Measurements from ENCODE around the gene MAP1S.

MAP1S gene

DNA sequence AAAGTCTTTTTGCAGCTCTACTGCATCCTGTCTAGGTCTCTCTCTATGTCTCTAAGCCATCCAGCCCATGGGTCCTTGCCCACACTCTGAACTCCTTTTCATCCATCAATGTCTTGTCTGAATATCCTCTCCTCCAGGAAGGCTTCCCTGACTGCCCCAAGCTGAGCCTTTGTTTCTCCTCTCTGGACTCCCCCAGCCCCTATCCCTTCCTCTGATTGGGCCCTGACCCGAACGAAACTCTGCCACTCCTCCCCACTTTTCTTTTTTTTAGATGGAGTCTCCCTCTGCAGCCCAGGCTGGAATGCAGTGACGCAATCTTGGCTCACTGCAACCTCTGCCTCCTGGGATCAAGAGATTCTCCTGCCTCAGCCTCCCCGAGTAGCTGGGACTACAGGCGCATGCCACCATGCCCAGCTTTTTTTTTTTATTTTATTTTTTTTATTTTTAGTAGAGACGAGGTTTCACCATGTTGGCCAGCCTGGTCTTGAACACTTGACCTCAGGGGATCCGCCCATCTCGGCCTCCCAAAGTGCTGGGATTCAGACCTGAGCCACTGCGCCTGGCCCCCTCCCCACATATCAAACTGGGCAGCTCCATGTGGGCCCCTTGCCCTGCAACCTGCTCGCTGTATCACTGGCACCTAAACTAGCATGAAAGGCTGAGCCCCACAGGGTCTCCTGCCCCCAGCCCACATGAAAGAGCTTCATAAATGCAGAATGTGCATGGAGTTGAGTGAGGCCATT lies 30.3 kb upstream of the MAP1S start:
- no peak for FAIRE-seq

DNA sequence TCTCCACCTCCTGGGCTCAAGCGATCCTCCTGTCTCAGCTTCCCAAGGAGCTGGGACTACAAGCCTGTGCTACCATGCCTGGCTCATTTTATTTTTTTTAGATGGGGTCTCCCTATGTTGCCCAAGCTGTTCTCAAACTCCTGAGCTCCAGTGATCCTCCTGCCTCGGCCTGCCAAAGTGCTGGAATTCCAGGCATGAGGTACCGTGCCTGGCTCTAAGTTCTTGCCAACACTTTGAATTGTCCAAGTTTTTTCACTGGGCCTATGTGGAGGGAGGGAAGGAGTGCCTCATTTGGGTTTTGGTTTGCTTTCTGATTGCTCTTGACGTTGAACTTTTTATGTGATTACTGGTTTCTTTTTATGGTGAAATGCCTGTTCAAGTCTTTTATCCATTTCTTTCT lies 26.7 kb upstream of the MAP1S start:
- no peak for FAIRE-seq

DNA sequence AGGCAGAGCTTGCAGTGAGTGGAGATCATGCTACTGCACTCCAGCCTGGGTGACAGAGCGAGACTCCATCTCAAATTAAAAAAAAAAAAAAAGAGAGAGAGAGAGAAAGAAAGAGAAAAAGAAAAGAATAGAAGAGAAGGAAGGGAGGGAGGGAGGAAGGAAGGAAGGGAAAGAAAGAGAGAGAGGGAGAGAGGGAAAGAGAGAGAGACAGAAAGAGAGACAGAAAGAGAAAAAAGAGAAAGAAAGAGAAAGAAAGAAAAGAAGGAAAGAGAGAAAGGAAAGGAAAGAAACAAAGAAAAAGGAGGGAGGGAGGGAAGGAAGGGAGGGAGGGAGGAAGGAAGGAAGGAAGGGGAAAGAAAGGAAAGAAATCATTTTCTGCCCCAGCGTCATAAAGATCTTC lies 24.1 kb upstream of the MAP1S start:
- no peak for FAIRE-seq

DNA sequence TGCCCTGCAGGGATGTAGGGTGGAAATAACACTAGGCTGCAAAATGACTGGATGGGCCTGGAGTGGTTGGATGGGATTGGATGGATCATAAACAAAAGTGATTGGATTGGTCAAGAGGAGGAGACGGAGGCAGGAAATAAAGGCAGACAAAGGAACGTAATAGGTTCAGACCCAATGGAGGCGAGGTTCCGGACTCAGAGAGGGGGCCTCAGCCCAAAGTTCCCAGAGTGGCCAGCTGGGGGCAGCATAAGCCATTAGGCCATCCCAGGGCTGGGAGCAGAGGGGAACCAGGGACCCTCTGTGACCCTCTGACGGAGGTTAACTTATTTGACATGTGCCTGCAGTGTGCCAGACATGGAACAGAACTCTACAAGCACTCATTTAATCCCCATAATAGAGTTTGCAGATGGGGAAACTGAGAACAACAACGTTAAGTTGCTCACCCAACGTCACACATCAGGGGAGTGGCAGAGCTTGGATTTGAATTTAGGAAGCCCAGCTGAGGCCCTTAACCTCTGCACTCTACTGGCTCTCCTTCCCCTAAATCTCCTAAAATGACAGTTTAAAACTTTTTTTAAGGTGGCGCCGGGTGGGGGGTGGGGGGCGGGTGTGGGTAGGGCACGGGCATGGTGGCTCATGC lies 15.3 kb upstream of the MAP1S start:
- no peak for FAIRE-seq

DNA sequence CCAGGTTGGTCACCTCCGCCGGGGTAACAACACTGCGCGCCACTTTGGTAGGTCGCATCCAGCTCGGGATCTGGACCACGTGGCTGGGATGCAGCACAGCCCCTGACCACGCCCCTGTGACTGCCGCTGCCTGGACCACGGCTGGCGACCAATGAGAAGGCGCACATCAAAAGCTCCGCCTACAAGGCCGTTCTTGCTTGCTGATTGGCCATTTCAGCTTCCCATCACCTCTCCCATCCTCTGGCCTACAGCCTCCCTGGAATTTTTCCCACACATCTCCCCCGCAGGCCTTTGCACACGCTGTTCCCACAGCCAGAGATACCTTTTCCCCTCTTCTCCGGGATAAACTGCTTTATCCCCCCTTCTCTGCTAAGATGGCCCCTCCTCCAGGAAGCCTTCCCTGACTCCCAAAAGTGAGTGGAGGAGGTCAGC lies 12.5 kb upstream of the MAP1S start:
- no peak for FAIRE-seq

DNA sequence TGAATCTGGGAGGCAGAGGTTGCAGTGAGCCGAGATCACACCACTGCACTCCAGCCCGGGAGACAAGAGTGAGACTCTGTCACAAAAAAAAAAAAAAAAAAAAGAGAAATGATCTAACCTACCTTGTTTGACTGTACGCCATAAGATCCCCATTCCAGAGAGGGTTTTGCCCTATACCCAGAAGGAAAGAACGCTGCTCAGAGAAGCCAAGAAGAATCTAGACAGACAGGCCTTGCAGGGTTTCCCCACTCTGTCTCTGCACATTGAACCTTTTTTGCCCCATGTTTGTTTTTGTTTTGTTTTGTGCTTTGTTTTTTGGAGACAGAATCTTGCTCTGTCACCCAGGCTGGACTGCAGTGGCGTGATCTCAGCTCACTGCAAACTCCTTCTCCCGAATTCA lies 7.4 kb upstream of the MAP1S start:
- no peak for FAIRE-seq

DNA sequence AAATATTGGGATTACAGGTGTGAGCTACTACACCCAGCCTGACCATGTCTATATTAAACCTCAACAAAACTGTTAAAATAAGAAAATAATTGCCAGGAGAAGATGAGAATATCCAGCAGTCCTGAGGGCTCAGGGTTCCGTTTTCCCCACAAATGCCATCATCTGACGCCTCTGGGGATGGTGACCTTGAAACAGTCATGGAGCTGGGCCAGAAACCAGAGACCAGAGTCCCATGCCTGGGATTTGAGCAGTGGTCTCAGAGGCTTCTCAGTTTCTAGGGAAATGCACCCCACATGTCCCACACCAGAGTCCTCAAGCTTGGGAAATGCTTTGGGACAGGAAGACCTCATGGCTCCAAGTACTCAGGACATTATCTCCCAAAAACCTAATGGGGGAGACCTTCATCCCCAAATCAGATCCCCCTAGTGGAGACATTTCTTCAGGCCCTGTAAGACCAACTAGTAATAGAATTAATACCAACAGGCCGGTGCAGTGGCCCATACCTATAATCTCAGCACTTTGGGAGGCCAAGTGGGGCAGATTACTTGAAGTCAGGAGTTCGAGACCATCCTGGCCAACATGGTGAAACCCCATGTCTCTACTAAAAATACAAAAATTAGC lies 2.9 kb upstream of the MAP1S start:
- no peak for FAIRE-seq

DNA sequence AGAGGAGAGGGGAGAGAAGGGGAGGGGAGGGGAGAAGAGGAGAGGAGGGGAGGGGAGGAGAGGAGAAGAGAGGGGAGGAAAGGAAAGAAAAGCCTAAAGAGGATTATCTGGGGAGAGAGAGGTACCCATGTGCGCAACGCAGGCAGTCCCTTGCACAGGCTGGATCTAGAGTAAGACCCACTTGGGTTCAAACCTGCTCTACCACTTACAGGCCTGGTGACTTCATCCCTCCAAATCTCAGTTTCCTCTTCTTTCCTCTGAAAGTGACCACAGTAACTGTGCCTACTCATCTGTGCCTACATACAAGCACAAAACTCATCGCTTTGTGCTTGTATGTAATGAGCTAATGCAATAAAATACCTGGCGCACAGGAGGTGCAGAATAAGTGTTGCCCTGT lies 732 bp upstream of the MAP1S start:
- FAIRE-seq: no peak

DNA sequence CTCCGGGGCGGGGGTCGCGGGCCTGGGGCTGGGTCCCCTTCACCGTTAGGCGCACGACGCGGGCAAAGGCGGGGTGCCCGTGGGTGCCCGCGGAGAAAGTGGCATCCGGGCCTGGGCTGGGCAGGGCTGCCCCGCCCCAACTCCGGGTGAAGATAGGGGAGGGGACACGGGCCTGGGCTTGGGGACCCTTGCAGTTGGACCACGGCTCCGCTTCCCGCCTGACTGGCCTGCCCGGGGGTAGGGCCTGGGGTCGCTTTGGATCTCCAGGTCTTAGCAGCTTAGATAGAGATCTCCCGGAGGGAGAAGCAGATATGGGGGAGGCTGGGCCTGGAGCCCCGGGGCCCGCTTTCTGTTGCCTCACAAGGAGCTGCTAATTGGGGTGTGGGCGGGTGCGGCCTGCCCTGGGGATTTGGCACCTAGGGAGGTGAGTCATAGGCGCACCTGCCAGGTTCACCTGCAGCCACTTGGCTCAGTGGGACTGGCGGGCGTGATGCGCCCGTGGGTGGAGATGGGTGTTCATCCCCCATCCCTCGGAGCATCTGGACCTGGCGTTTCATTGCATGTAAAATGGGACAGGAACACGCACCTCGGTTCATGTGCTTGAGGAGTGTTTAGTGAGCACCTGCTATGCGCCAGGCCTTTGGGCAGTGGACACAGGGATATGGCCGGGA lies 585 bp downstream of the MAP1S start:
- FAIRE-seq: no peak

DNA sequence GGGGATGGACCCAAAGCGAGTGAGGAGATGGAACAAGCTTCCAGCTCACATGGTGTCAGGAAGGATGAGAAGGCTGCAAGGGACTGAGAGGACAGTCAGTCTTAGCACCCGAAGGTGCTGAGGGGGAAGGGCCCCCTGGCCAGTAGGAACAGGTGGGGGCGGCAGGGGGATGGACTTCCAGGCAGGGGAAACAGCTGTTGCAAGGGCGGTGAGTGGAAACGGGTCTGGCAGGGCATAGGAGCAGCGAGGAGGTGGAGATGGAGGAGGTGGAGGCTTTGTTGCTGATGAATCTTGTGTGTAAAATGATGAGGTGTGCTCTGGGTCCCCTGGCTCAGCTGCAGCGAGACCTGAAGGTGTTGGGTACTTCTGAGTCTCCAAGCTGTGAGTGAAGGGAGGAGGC lies 1.2 kb downstream of the MAP1S start:
- FAIRE-seq: no peak

DNA sequence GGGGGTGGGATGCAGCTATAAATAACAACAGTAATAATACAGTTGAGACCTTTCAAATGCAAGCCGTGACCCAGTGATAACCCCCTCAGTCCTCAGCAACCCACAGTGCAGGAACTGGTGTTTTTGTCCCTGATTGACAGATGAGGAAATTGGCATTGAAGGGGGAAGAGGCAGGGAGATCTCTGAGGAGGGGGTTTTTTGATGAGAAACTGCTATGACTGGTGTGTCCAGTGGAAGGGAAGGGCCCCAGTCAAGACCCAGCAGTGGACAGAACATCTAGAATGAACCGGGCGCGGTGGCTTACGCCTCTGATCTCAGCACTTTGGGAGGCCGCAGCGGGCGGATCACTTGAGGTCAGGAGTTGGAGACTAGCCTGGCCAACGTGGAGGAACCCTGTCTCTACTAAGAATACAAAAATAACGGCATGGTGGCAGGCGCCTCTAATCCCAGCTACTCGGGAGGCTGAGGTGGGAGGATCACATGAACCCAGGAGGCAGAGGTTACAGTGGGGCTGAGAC lies 1.9 kb downstream of the MAP1S start:
- no peak for FAIRE-seq

DNA sequence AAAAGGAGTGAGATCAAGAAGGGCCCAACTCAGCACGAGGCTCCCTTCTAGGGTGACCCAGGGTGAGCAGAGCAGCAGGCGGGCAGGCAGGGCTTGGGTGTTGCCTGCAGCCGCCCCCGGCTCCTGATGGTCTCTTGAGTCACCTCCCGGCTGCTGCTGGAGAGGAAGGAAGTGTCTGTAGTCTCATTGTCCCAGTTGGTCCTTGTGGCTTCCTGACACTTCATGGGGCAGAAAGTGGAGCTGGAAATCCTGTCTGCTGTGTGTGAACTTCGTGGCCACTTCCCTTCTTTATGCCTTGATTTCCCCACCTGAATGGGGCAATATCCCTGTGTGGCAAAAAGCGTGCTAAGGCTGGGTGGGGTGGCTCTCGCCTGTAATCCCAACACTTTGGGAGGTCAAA lies 2.5 kb downstream of the MAP1S start:
- no peak for FAIRE-seq

DNA sequence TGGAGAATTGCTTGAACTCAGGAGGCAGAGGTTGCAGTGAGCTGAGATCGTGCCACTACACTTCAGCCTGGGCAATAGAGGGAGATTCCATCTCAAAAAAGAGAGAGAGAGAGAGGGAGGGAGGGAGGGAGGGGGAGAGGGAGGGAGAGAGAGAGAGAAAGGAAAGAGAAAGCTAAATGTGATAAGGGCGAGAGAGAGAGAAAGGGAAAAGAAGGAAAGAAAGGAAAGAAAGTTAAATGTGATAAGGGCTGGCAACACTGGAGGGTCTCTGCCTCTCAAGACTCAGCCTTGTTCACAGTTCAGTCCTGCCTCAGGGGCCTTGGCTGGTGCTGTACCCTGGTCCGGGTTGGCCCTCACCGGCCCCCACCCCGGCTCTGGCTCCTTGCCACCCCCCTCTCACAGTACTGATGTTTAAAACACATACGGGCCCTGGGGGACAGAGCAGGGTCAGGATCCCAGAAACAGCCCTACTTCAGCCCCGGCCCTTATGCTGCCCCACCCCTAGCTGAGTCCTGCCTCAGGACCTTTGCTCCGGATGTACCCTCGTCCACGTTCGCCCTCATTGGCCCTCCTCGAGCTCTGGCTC lies 3.5 kb downstream of the MAP1S start:
- no peak for FAIRE-seq

DNA sequence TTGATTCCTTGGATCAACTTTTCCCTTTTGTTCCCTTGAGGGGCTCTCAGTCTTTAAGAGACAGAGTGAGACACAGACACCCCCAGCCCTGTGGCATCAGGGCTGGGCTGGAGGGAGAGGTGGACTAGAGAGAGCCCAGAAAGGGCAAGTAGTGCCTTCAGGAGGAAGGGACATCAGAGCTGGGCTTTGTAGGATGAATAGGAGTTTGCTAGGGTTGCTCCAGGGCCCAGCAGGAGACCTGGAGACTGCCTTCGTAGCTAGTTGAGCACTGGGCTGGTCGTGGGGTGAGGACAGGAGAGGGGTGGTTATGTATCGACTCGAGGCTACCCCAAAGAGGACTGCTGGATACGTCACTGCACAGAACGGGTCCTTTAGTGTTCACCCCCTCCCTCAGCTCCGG lies 5.4 kb downstream of the MAP1S start:
- FAIRE-seq: no peak

DNA sequence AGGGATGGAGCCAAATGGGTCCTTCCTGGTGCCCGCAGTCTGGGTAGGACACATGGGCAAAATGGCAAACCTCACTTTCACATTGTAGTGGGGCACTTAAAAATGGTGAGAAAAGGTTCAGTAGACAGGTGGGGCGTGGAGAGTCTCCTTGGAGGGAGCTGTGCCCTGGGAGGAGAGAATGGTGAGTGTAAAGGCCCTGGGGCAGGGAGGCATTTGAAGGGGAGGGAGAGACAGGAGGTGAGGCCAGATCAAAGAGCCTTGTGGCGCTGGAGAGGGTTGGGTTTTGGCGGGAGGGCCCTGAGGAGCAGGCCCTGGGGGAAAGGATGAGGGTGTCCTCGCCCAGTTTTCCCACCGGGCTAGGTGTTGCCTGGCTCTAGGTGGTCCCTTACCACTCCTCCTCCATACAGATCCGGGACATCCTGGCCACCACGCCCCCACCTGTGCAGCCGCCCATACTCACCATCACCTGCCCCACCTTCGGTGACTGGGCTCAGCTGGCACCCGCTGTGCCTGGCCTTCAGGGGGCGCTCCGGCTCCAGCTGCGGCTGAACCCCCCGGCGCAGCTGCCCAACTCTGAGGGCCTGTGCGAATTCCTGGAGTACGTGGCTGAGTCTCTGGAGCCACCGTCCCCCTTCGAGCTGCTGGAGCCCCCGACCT lies 6.3 kb downstream of the MAP1S start:
- FAIRE-seq: no peak

DNA sequence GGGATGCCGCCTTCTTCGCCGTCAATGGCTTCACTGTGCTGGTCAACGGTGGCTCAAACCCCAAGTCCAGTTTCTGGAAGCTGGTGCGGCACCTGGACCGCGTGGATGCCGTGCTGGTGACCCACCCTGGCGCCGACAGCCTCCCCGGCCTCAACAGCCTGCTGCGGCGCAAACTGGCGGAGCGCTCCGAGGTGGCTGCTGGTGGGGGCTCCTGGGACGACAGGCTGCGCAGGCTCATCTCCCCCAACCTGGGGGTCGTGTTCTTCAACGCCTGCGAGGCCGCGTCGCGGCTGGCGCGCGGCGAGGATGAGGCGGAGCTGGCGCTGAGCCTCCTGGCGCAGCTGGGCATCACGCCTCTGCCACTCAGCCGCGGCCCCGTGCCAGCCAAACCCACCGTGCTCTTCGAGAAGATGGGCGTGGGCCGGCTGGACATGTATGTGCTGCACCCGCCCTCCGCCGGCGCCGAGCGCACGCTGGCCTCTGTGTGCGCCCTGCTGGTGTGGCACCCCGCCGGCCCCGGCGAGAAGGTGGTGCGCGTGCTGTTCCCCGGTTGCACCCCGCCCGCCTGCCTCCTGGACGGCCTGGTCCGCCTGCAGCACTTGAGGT lies 7.0 kb downstream of the MAP1S start:
- FAIRE-seq: no peak

DNA sequence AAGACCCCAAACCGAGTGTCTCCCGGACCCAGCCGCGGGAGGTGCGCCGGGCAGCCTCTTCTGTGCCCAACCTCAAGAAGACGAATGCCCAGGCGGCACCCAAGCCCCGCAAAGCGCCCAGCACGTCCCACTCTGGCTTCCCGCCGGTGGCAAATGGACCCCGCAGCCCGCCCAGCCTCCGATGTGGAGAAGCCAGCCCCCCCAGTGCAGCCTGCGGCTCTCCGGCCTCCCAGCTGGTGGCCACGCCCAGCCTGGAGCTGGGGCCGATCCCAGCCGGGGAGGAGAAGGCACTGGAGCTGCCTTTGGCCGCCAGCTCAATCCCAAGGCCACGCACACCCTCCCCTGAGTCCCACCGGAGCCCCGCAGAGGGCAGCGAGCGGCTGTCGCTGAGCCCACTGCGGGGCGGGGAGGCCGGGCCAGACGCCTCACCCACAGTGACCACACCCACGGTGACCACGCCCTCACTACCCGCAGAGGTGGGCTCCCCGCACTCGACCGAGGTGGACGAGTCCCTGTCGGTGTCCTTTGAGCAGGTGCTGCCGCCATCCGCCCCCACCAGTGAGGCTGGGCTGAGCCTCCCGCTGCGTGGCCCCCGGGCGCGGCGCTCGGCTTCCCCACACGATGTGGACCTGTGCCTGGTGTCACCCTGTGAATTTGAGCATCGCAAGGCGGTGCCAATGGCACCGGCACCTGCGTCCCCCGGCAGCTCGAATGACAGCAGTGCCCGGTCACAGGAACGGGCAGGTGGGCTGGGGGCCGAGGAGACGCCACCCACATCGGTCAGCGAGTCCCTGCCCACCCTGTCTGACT lies 7.9 kb downstream of the MAP1S start:
- FAIRE-seq: no peak

DNA sequence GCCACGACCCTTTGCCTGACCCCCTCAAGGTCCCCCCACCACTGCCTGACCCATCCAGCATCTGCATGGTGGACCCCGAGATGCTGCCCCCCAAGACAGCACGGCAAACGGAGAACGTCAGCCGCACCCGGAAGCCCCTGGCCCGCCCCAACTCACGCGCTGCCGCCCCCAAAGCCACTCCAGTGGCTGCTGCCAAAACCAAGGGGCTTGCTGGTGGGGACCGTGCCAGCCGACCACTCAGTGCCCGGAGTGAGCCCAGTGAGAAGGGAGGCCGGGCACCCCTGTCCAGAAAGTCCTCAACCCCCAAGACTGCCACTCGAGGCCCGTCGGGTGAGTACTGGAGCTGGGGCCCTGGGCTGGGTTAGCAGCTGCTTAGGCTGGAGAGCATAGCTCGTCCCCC lies 8.6 kb downstream of the MAP1S start:
- FAIRE-seq: no peak

DNA sequence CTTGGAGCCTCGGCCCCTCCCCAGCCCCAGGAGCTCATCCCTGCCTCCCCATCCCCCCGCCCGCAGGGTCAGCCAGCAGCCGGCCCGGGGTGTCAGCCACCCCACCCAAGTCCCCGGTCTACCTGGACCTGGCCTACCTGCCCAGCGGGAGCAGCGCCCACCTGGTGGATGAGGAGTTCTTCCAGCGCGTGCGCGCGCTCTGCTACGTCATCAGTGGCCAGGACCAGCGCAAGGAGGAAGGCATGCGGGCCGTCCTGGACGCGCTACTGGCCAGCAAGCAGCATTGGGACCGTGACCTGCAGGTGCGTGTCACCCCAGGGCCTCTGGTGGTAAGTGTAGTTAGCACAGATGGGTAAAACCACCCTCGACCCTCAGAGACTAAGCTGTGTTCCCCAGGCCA lies 13.8 kb downstream of the MAP1S start:
- FAIRE-seq: no peak

DNA sequence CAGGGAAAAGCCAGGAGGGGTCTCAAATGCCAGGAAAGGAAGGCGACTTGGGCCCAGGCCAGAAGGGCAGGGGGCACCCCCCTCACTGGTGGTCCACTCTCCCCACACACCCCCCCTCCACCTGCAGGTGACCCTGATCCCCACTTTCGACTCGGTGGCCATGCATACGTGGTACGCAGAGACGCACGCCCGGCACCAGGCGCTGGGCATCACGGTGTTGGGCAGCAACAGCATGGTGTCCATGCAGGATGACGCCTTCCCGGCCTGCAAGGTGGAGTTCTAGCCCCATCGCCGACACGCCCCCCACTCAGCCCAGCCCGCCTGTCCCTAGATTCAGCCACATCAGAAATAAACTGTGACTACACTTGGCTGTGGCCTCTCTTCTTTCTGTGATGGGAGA lies 14.9 kb downstream of the MAP1S start:
- FAIRE-seq: no peak

DNA sequence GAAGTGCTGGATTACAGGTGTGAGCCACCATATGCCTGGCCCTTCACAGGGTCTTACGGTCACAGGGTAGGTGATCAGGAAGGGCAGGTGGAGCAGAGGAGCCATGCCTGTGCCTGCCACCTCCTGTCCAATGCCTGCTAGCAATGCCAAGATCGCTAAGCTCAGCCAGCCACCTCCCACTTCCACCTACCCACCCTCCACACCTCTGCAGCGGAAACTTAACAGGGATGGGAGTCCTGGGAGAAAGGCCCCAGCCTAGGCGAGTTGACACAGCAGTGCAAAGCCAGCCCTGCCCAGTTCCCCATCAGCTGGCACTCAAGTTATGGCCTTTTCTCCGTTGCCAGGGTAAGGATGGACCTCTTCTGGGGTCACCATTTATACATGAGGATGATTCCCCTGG lies 16.1 kb downstream of the MAP1S start:
- no peak for FAIRE-seq

Measured in endometrium (tissue), 2 donors.